Uterus (tissue), 2 donors: ENCODE results near the gene LIMK1.

ENCODE experiments used
- POLR2A ChIP-seq, 2 donors: fragments of 450-650 bp; IDR thresholded peaks; one replicate each; pipeline ENCODE4 v1.6.1; 2016; ENCODE audit warnings: antibody characterized with exemption in 2 of 2, mild to moderate bottlenecking in 1 of 2, moderate library complexity in 1 of 2
- TF ChIP-seq, protein P1 (sequence below), 4 experiments: fragments of 200-600 bp in 2 of 4; fragments of 450-650 bp in 2 of 4; sonication (generic) in 2 of 4; IDR thresholded peaks; one replicate each; pipeline ENCODE4 v1.5.1; 2016 to 2019; ENCODE audit warnings: antibody characterized with exemption in 4 of 4, mild to moderate bottlenecking in 2 of 4, moderate library complexity in 1 of 4

DNA sequence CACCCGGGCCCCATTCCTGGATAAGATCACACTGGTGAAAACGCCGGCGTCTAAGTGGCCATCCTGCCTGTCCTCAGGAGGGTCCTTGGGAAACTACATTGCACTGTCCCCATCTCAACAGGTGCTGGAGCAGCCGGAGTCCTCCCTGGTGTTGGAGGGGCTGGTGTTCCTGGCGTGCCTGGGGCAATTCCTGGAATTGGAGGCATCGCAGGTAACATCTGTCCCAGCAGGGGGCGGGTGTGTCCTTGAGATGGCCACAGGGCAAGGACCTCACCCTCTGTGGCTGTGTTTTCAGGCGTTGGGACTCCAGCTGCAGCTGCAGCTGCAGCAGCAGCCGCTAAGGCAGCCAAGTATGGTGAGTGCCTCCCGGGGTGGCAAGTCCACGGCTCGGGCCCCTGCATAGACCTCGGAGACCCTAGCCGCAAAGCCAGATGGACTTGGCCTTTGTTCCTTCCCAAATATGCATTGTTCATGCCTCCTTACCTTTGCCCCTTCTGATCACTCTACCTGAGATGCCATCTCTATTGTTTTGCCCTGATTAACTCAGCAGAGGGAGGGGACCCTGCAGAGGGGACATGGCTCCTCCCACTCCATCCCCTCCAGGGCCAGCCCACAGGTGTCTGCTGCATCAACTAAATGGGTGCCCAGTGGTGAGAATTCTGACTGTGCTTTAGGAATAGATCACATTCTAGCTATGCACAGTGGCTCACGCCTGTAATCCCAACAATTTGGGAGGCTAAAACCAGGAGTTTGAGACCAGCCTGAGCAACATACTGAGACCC lies 31.8 kb upstream of the LIMK1 start:
- TF ChIP-seq, protein P1, sequence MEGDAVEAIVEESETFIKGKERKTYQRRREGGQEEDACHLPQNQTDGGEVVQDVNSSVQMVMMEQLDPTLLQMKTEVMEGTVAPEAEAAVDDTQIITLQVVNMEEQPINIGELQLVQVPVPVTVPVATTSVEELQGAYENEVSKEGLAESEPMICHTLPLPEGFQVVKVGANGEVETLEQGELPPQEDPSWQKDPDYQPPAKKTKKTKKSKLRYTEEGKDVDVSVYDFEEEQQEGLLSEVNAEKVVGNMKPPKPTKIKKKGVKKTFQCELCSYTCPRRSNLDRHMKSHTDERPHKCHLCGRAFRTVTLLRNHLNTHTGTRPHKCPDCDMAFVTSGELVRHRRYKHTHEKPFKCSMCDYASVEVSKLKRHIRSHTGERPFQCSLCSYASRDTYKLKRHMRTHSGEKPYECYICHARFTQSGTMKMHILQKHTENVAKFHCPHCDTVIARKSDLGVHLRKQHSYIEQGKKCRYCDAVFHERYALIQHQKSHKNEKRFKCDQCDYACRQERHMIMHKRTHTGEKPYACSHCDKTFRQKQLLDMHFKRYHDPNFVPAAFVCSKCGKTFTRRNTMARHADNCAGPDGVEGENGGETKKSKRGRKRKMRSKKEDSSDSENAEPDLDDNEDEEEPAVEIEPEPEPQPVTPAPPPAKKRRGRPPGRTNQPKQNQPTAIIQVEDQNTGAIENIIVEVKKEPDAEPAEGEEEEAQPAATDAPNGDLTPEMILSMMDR (IDR thresholded peaks at IDR 0.05) = no peak
- TF ChIP-seq POLR2A (IDR thresholded peaks at IDR 0.05) = no peak
